DOHH2 (cell line): ENCODE measurements around the gene MRPL58.

Experiments used
- EZH2phosphoT487 ChIP-seq: fragments of 200-600 bp; sonication (generic); IDR thresholded peaks from 2 replicates; pipeline ENCODE4 v1.6.1; 2017; ENCODE audit warnings: borderline replicate concordance, mild to moderate bottlenecking, antibody characterized with exemption, low read length, moderate library complexity, mixed read lengths
- TF ChIP-seq, protein P1 (sequence below): fragments of 200-600 bp; sonication (generic); IDR thresholded peaks from one replicate; pipeline ENCODE4 v1.5.1; 2014; ENCODE audit warnings: antibody characterized with exemption, mild to moderate bottlenecking, low read depth, low read length; ENCODE audit not compliant: poor library complexity, severe bottlenecking

DNA sequence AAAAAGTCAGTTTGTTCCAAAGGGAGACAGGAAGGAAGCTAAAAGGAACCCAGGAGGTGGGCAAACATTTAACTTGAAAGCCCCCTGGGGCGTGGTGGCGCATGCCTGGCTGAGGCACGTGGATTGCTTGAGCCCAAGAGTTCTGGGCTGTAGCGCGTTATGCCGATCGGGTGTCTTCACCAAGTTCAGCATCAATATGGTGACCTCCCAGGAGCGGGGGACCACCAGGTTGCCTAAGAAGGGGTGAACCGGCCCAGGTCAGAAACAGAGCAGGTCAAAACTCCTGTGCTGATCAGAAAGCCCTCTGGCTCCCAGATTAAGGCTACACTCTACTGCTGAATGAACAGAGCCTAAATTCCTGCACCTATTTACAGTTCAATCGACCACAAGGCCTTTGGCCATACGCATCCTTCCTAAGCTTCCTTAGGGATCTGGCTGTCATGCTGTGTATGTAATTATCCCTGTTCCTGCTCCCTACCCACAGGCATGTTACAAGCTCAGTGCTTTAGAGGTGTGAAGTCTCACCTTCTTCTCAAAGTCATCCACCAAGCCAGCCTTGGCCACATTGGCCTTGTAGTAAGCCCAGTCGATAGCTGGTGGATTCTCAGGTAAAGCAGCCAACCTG lies 29.3 kb downstream of the MRPL58 start:
- TF ChIP-seq, protein P1, sequence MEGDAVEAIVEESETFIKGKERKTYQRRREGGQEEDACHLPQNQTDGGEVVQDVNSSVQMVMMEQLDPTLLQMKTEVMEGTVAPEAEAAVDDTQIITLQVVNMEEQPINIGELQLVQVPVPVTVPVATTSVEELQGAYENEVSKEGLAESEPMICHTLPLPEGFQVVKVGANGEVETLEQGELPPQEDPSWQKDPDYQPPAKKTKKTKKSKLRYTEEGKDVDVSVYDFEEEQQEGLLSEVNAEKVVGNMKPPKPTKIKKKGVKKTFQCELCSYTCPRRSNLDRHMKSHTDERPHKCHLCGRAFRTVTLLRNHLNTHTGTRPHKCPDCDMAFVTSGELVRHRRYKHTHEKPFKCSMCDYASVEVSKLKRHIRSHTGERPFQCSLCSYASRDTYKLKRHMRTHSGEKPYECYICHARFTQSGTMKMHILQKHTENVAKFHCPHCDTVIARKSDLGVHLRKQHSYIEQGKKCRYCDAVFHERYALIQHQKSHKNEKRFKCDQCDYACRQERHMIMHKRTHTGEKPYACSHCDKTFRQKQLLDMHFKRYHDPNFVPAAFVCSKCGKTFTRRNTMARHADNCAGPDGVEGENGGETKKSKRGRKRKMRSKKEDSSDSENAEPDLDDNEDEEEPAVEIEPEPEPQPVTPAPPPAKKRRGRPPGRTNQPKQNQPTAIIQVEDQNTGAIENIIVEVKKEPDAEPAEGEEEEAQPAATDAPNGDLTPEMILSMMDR: no peak
- TF ChIP-seq EZH2phosphoT487: no peak
